ENCODE measurements around the gene MCM9. TPM values are rescaled to one million over a fixed set of nuclear protein-coding genes. Genes with fewer than 3 reads are reported as not detected.
A peak's percentile ranks its signal among the peaks of the same experiment; 100 is the strongest.

The MCM9 gene
- total RNA-seq, 2 donors from 2014 or later, result 9.9 to 33.9 TPM

GRCh38 chr6:118953391-118953790, 18.4 kb upstream of the MCM9 start:
- ATAC-seq, result no peak
- WGBS, 2 donors, result 83 to 93% methylated on average over 2 of the region's 2 CpGs
- Histone ChIP-seq H3K9me3 (no peaks in the 10 kb centered on the region), H3K36me3 (replicated peaks in 1 of 2; ENCODE audit: insufficient read depth in 1 of 2, low read depth in 2 of 2) (no peaks in the 10 kb centered on the region), H3K27me3 (no peaks in the 10 kb centered on the region), H3K4me3 (no peak overlapping the region), H3K4me1 (no peaks in the 10 kb centered on the region), H3K27ac (no peak overlapping the region)
- TF ChIP-seq POLR2A (IDR thresholded peaks at IDR 0.05) (no peak), CTCF (IDR thresholded peaks at IDR 0.05) (no peak)
- intact Hi-C loops (cut with DNase I), result no loop called here
- no peak for DNase-seq

- ATAC-seq, result no peak
- TF ChIP-seq POLR2A (IDR thresholded peaks at IDR 0.05) (no peak), CTCF (IDR thresholded peaks at IDR 0.05) (no peak)
Observed at GRCh38 chr6:118952683-118953082, 17.7 kb upstream of the MCM9 start.

GRCh38 chr6:118945217-118945616, 10.3 kb upstream of the MCM9 start:
- Histone ChIP-seq H3K27me3 (no peaks in the 10 kb centered on the region), H3K9me3 (no peaks in the 10 kb centered on the region), H3K4me3 (no peak overlapping the region), H3K36me3 (replicated peaks in 1 of 2; ENCODE audit: insufficient read depth in 1 of 2, low read depth in 2 of 2) (no peaks in the 10 kb centered on the region), H3K4me1 (no peaks in the 10 kb centered on the region), H3K27ac (no peak overlapping the region)
- DNase-seq, result no peak
- ATAC-seq, result no peak
- TF ChIP-seq CTCF (IDR thresholded peaks at IDR 0.05), result no peak
- TF ChIP-seq POLR2A (IDR thresholded peaks at IDR 0.05), result no peak
- intact Hi-C loops (cut with DNase I), result no loop called here

More at GRCh38 chr6:118952683-118953082, 17.7 kb upstream of the MCM9 start:
- intact Hi-C loops (cut with DNase I), result no loop called here
- no peaks in the 10 kb centered on the region for H3K27me3 ChIP-seq
- 94 to 98% methylated on average over 2 of the region's 2 CpGs for WGBS, 2 donors
- H3K36me3 ChIP-seq (replicated peaks in 1 of 2; ENCODE audit: insufficient read depth in 1 of 2, low read depth in 2 of 2), result no peaks in the 10 kb centered on the region
- H3K27ac ChIP-seq, result no peak overlapping the region
- H3K9me3 ChIP-seq, result no peaks in the 10 kb centered on the region
- no peak overlapping the region for H3K4me3 ChIP-seq
- DNase-seq, result no peak
- no peaks in the 10 kb centered on the region for H3K4me1 ChIP-seq

- WGBS, 2 donors, result 33 to 93% methylated on average over 2 of the region's 2 CpGs
Observed at GRCh38 chr6:118940770-118941169, 5.8 kb upstream of the MCM9 start.

More at GRCh38 chr6:118940770-118941169, 5.8 kb upstream of the MCM9 start:
- TF ChIP-seq POLR2A (IDR thresholded peaks at IDR 0.05) (no peak), CTCF (IDR thresholded peaks at IDR 0.05) (no peak)
- Histone ChIP-seq H3K27me3 (no peaks in the 10 kb centered on the region), H3K4me3 (no peak overlapping the region), H3K36me3 (replicated peaks in 1 of 2; ENCODE audit: insufficient read depth in 1 of 2, low read depth in 2 of 2) (no peaks in the 10 kb centered on the region), H3K9me3 (no peaks in the 10 kb centered on the region), H3K4me1 (peaks cover 3% of the 10 kb centered on the region), H3K27ac (no peak overlapping the region)
- intact Hi-C loops (cut with DNase I), result no loop called here
- ATAC-seq, result no peak
- DNase-seq, result peak in 2 of 4 donors; percentile 43 to 71

Measured in body of pancreas (tissue), 4 donors.